Epithelial cell of proximal tubule (primary cell): ENCODE measurements around the gene KRT222. TPM values are rescaled to one million over a fixed set of nuclear protein-coding genes. Genes with fewer than 3 reads are reported as not detected.

ENCODE experiments used
- DNase-seq: peaks from one replicate; pipeline ENCODE4 v3.0.0-alpha.2; 2011; ENCODE audit warnings: low read depth
- H3K4me3 ChIP-seq: 2 replicates; pipeline ENCODE4 v1.5.1; 2011; ENCODE audit warnings: low read depth, mild to moderate bottlenecking, low read length
- CTCF ChIP-seq: conservative IDR thresholded peaks from 2 replicates; pipeline ENCODE4 v1.5.1; 2012; ENCODE audit warnings: low read depth, mild to moderate bottlenecking, low read length
- total RNA-seq: library from RNA; depleted of rRNA; stranded (reverse); fragments of >200 nt; gene quantifications from 2 replicates; pipeline ENCODE4 v1.2.3, GENCODE V29; 2015

Gene KRT222
- total RNA-seq, 1 donor from 2014 or later = not detected

GRCh38 chr17:40612599-40613244 lies 52.3 kb downstream of the KRT222 start:
- no peak for DNase-seq
- no peak overlapping the region for H3K4me3 ChIP-seq
- no peak for TF ChIP-seq CTCF

- no peak for DNase-seq
- H3K4me3 ChIP-seq = no peak overlapping the region
- TF ChIP-seq CTCF = no peak
These were observed 53.0 kb downstream of the KRT222 start for GRCh38 chr17:40611840-40612474.

- TF ChIP-seq CTCF = no peak
- DNase-seq = no peak
- no peak overlapping the region for H3K4me3 ChIP-seq
These were observed 54.6 kb downstream of the KRT222 start for GRCh38 chr17:40610359-40610758.

GRCh38 chr17:40608061-40608581 lies 56.9 kb downstream of the KRT222 start:
- no peak for DNase-seq
- H3K4me3 ChIP-seq = no peak overlapping the region
- no peak for TF ChIP-seq CTCF

GRCh38 chr17:40607641-40608040 lies 57.3 kb downstream of the KRT222 start:
- no peak for TF ChIP-seq CTCF
- no peak overlapping the region for H3K4me3 ChIP-seq
- no peak for DNase-seq

GRCh38 chr17:40606548-40607353 lies 58.2 kb downstream of the KRT222 start:
- TF ChIP-seq CTCF = no peak
- no peak for DNase-seq
- no peak overlapping the region for H3K4me3 ChIP-seq
